ENCODE measurements around the gene CDH13.

The CDH13 gene

GRCh38 chr16:83005653-83006160 lies 378.9 kb downstream of the CDH13 start:
- no peak for DNase-seq

DNA sequence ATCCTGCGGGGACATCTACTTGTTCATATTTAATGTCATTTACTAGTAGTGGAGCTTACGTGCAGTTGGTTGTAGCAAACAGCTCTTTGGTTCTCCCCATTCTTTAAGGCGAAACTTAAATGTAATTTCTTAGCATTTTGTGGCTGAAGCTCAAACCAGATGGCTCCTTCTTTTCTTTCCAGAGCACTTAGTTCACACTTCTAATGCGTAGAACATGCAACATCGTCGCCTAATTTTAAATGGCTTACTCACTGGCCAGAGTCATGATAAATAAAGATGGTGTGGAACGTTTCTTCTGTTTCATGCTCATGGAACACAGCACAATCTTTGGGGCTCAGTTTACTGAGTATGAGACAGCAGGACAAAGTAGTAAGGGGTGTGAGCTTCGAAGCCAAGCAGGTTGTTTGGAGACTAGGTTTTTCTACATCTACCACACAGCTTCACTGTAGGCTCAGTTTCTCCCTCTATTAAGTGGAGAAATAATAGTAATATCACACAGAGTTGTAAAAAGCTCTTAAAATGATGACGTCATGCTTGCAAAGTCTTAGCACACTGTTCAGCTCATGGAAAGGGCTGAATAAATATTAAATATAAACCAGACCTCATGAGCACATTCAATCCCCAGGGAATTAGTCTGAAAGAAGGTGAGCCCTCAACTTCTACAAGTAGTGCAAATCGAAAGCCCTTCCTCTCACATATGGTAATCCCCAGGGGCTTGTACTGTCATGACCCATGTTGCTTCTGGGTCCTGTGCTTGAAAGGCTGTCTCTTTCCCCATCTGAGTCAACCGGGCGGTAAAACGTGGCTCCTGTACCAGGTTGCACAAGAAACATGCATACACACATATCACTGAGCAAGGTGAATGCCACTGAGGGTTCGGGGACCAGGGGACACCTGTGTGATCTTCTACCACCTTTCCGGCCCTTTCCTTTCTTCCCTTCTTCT lies 384.3 kb downstream of the CDH13 start:
- DNase-seq, result no peak

- no peak for DNase-seq
Observed at GRCh38 chr16:83011939-83012338, 385.2 kb downstream of the CDH13 start.

DNA sequence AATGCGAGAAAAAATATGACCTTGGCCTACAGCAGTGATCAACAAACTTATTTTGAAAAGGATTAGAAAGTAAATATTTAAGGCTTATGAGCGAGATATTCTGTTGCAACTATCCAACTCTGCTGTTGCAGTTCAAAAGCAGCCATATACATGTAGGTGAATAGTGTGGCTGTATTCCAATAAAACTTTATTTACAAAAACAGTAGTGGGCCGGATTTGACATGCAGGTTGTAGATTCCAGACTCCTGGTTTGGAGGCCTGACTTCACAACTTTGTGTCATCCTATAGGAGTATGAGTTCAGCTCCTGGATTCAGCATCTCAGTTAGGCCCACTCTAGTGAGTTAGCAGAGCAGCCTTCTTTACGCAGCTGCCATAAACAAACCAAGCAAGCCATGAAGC lies 386.3 kb downstream of the CDH13 start:
- no peak for DNase-seq

GRCh38 chr16:83019963-83020362 lies 393.2 kb downstream of the CDH13 start:
- DNase-seq, result no peak

- DNase-seq, result no peak
Observed at GRCh38 chr16:83021045-83021444, 394.3 kb downstream of the CDH13 start.

DNA sequence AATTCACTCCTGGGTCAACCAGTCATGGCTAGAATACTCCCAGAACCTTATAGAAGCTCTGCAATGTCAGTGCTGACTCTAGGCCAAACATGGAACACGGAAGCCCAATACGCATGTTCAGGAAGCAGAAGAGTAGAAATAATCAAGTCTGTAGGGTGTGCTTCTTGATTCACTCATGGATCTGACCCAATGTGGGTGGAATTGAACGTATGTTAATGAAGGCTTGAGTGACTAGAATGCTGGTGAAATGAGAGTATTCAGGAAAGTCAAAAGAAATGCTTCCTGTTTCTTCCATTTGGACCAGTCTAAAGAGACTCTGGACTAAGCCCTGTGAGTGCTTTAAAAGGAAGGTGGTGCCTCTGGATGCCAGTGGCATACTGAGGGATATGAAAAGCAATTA lies 395.0 kb downstream of the CDH13 start:
- no peak for DNase-seq

DNA sequence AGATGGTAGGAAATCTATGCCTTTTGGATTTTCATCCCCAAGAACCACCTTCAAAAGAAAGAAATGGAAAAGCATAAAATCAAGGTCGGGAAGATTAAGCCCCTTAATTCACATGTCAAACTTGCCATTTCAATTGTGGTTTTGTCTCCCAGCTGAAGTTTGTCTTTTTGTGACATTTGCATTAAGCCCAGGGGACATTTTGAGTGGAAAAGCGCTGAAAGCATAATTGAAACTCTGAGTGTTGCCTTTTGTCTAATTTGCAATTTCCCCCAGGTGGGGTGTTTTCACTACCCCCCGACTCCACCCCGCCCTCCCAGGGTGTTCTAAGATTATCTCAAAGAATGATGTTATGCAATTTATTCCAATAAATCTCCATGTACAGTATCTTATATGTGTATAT lies 396.2 kb downstream of the CDH13 start:
- DNase-seq, result no peak

- DNase-seq, result no peak
Observed at GRCh38 chr16:83023640-83024039, 396.9 kb downstream of the CDH13 start.

DNA sequence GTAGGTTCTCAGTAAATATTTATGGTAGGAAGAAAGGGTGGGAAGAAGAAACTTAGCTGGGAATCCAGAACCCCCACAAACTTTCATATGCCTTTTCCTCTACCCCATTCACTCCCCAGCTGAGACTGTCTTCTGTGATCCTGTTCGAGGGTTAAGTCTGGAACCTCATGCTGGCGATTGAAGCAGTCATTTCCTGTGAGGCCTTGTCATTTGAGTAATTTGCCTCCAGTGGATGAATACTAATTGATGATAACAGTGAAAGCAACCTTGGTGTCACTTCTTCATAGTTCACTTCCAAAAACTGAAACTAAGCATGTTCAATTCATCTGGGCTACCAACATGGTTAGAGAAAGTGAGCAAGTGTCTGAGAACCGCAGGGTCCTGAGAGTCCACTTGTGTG lies 401.2 kb downstream of the CDH13 start:
- no peak for DNase-seq

- DNase-seq, result no peak
Observed at GRCh38 chr16:83029467-83029866, 402.7 kb downstream of the CDH13 start.

- DNase-seq, result no peak
Observed at GRCh38 chr16:83031524-83031923, 404.8 kb downstream of the CDH13 start.

GRCh38 chr16:83037102-83037501 lies 410.3 kb downstream of the CDH13 start:
- no peak for DNase-seq

GRCh38 chr16:83037884-83038283 lies 411.1 kb downstream of the CDH13 start:
- no peak for DNase-seq

DNA sequence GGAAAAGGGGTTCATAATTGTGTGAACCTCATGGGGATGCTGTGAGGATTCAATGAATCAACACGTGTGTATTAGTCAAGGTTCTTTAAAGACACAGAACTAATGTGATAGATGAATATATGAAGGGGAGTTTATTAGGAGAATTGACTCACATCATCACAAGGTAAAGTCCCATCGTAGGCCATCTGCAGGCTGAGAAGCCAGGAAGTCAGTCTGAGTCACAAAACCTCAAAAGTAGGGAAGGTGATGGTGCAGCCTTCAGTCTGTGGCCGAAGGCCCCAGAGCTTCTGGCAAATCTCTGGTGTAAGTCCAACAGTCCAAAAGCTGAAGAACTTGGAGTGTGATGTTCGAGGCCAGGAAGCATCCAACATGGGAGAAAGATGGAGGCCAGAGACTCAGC lies 413.4 kb downstream of the CDH13 start:
- no peak for DNase-seq

GRCh38 chr16:83044589-83044988 lies 417.8 kb downstream of the CDH13 start:
- no peak for DNase-seq

GRCh38 chr16:83045790-83046189 lies 419.0 kb downstream of the CDH13 start:
- DNase-seq, result no peak

DNA sequence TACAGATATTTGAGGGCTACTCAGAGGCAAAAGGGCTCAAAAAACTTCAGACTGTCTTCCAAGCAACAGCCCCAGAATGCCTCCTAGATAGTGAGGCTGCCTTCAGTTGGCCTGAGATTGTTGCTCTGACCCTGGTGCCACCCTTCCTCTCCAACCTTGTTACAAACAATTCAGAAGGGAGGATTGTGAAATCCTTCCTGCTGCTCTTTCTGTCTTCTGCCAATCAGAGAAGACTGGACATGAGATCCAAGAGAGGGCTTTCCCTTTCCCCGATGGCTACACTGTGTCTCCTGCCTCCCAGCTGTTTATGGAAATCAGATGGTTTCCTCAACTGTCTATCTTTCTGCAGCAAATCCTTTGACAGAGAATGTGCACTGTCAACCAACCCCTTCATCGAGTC lies 419.9 kb downstream of the CDH13 start:
- DNase-seq, result no peak

DNA sequence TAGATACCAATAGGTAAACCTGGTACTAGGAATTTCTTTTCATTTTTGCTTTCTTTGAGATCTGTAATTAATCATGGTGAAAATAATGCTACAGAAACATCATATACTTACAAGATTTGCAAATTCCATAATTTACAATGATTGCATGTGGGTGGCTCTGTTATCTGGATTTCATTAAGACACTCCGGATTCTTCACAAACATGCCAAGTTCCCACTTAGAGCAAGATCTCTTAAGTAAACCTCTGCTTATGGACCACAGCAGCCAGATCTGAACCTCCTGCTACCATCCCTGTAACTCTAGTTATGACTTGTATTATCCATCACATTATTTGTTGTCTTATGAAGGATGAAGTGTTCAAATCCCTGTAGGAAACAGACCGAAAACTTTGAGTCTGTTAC lies 424.7 kb downstream of the CDH13 start:
- no peak for DNase-seq

DNA sequence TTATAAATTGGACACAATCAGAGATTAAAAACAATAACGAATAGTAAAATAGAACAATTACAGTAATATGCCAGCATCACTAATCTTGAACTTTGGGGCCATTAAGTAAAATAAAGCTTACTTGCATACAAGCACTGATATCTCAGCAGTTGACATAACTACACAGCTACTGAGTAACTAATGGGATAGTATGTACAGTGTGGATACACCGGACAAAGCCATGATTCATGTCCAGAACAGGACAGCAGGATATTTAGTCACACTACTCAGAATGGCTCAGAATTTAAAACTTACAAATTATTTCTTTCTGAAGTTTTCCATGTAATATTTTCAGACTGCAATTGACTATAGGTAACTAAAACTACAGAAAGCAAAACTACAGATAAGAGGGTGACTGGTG lies 427.5 kb downstream of the CDH13 start:
- no peak for DNase-seq

- no peak for DNase-seq
Observed at GRCh38 chr16:83058376-83058775, 431.6 kb downstream of the CDH13 start.

GRCh38 chr16:83059237-83059636 lies 432.5 kb downstream of the CDH13 start:
- no peak for DNase-seq

DNA sequence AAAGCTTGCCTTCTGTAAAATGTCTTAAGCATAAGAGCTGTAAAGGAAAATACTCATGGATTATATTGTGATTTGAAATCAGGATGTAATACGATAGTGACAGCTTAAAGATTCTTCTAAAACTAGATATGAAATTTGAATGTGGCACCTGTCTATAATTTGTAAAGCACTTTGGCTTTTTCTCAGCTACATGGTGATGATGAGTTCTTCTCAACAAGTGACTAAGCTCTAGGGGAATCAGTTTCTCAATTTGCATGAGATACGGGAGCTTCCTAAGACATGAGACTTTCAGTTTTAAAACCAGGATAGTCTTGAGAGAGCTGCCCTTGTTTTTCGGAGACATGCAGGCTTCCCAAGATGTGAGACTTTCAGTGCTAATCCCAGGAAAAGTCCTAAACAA lies 439.2 kb downstream of the CDH13 start:
- DNase-seq, result no peak

- DNase-seq, result no peak
Observed at GRCh38 chr16:83066881-83067280, 440.1 kb downstream of the CDH13 start.

DNA sequence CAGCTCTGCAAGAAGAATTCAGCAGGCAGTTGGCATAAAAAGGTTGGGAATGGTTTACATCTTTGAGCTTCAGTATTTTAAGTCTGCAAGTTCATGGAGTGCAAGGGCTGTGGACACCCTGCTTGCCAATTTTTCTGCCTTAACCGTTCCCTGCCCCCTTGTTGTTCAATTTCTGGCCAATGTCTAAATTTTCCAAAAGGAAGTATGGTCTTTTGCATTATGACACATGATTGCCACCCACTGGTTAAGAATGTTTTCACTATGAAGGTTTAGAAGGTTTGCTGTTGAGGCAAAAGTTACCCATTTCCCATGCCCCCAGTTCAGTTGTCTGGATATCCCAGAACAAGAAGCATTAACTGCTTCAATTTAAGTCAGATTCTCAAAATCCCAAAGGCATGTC lies 441.9 kb downstream of the CDH13 start:
- DNase-seq, result no peak
